ENCODE results near the gene NNAT. TPM values are rescaled to one million over a fixed set of nuclear protein-coding genes. Genes with fewer than 3 reads are reported as not detected.
A peak's percentile ranks its signal among the peaks of the same experiment; 100 is the strongest.

Gene NNAT
- total and polyA plus RNA-seq, 4 donors: 0.09 to 0.24 TPM; not detected in 2

GRCh38 chr20:37526238-37526838, 5.3 kb downstream of the NNAT start:
- peak overlapping the region; percentile 81 to 100 (median 98) for H3K4me3 ChIP-seq (ENCODE audit: low read depth in 1 of 3, low read length in 3 of 3)
- H3K9me3 ChIP-seq (ENCODE audit: control insufficient read depth in 4 of 4, low read length in 3 of 4): no peaks in the 10 kb centered on the region
- no peak for TF ChIP-seq ATF3 (IDR thresholded peaks at IDR 0.05)
- TF ChIP-seq RAD21 (IDR thresholded peaks at IDR 0.05): peak in 1 of 2 donors; percentile 25
- TF ChIP-seq EGR1 (IDR thresholded peaks at IDR 0.05; ENCODE audit: low read depth in 2 of 2): no peak
- TF ChIP-seq REST (IDR thresholded peaks at IDR 0.05): peak; percentile 20
- TF ChIP-seq GABPA (IDR thresholded peaks at IDR 0.05 in 1 of 2, conservative IDR thresholded peaks at IDR 0.05 in 1 of 2): no peak
- TF ChIP-seq TAF1 (conservative IDR thresholded peaks at IDR 0.05): no peak
- peak; percentile 92 for TF ChIP-seq NR2F2 (IDR thresholded peaks at IDR 0.05)
- TF ChIP-seq HNF4A (conservative IDR thresholded peaks at IDR 0.05): peak; percentile 5 to 41
- TF ChIP-seq MAX (IDR thresholded peaks at IDR 0.05): peak; percentile 84
- TF ChIP-seq RXRA (IDR thresholded peaks at IDR 0.05): peak; percentile 6 to 59
- TF ChIP-seq FOXA1 (IDR thresholded peaks at IDR 0.05): no peak
- TF ChIP-seq FOXA2 (IDR thresholded peaks at IDR 0.05): peak; percentile 10
- TF ChIP-seq YY1 (IDR thresholded peaks at IDR 0.05): peak; percentile 17
- no peak for TF ChIP-seq SP1 (IDR thresholded peaks at IDR 0.05)
- peak; percentile 3 for TF ChIP-seq CTCF (IDR thresholded peaks at IDR 0.05; ENCODE audit: low read depth, low read length, missing input control)
- TF ChIP-seq HNF4G (IDR thresholded peaks at IDR 0.05): no peak
- TF ChIP-seq JUND (IDR thresholded peaks at IDR 0.05): no peak
- no peak for TF ChIP-seq ZBTB33 (IDR thresholded peaks at IDR 0.05)
- no peaks in the 10 kb centered on the region for H3K36me3 ChIP-seq (ENCODE audit: control insufficient read depth in 4 of 4, insufficient read depth in 3 of 4, low read depth in 1 of 4, low read length in 3 of 4)
- no peaks in the 10 kb centered on the region for H3K27me3 ChIP-seq (ENCODE audit: control insufficient read depth in 4 of 4, insufficient read depth in 4 of 4, low read length in 3 of 4)
- DNase-seq (ENCODE audit: low spot score): no peak
- peaks cover 7 to 46% (median 37%) of the 10 kb centered on the region in 4 donors for H3K4me1 ChIP-seq (ENCODE audit: control insufficient read depth in 4 of 4, insufficient read depth in 4 of 4, low read length in 3 of 4)
- 5% methylated on average over 10 of the region's 10 CpGs for WGBS
- H3K9ac ChIP-seq (ENCODE audit: low read depth in 1 of 2, low read length in 2 of 2): peak overlapping the region; percentile 72 to 90
- peak overlapping the region; percentile 98 to 99 for H3K27ac ChIP-seq (ENCODE audit: low read depth in 1 of 2, low read length in 2 of 2)
